ENCODE data around the gene HOXA6.
A peak's percentile ranks its signal among the peaks of the same experiment; 100 is the strongest.

The HOXA6 gene

GRCh38 chr7:27151931-27152815 is 4.6 kb upstream of the HOXA6 start, which contains the start of gene HOXA3:
TSS of gene HOXA3 (minus strand) at chr7:27152583. CDS start at chr7:27110640, 41,943 bp downstream.
- H2AFZ ChIP-seq (ENCODE audit: low read depth, low read length): peak within 1 kb of the TSS; percentile 82
- H3K9ac ChIP-seq (ENCODE audit: low read depth, low read length): peak within 1 kb of the TSS; percentile 73
- no peaks in the 10 kb centered on the region for H3K9me3 ChIP-seq (ENCODE audit: insufficient read depth, low read length, severe bottlenecking)
- no peaks in the 10 kb centered on the region for H3K27me3 ChIP-seq (ENCODE audit: insufficient read depth, low read length, poor library complexity)
- no peaks in the 10 kb centered on the region for H3K36me3 ChIP-seq (ENCODE audit: insufficient read depth, low read length)
- ATAC-seq (ENCODE audit: insufficient read depth, low read depth) (no peak), DNase-seq (no peak)
- H4K20me1 ChIP-seq (ENCODE audit: insufficient read depth, low read length): no peaks in the 10 kb centered on the region
- H3K27ac ChIP-seq (ENCODE audit: low read length): peak within 1 kb of the TSS; percentile 80; the same call in 1 of the 2 replicates
- H3K79me2 ChIP-seq (ENCODE audit: insufficient read depth, low read length): peaks cover 36% of the 10 kb centered on the region
- H3K4me1 ChIP-seq (ENCODE audit: insufficient read depth, low read length): peaks cover 43% of the 10 kb centered on the region
- H3K4me3 ChIP-seq (ENCODE audit: low read depth in 1 of 2, low read length in 2 of 2): peak within 1 kb of the TSS in 1 of 2 experiments; percentile 64; a peak in 2 of 4 replicates
- TF ChIP-seq EZH2 (IDR thresholded peaks at IDR 0.05; ENCODE audit: borderline replicate concordance, low read depth, low read length, severe bottlenecking) (no peak), CTCF (IDR thresholded peaks at IDR 0.05; ENCODE audit: borderline replicate concordance, extremely low read depth, low read length, poor library complexity, severe bottlenecking) (no peak)
- peak within 1 kb of the TSS; percentile 69 for H3K4me2 ChIP-seq (ENCODE audit: insufficient read depth, low read length)

DNA sequence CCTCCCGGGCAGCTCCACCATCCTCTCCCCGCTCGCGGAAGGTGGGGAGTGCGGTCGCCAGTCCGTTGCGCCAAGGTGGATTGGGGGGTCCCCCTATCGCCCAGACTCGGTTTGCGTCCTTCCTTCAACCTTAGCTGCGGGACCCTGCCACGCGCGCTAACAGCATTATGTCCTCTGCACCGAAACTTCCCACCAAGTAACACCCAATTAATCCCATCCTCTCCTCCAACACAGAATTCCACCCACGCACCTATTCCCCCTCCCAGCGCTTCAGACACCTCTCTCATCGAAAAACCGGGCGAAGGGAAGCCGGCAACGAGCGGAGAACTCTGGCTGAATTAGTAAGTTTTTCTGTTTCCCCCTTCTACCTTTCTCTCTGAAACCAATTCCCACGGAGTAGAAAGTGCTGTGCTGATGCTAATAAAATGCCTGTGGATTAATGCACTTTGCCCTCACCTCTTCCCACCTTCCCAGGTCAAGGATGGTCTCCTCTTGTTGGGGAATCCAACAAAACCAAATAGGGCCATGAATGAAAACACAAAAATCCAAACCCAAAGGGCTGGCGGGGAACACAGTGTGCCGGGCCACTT is 3.9 kb upstream of the HOXA6 start:
- DNase-seq (no peak), ATAC-seq (ENCODE audit: insufficient read depth, low read depth) (no peak)
- Histone ChIP-seq H4K20me1 (ENCODE audit: insufficient read depth, low read length) (no peaks in the 10 kb centered on the region), H3K4me1 (ENCODE audit: insufficient read depth, low read length) (peaks cover 39% of the 10 kb centered on the region), H3K9ac (ENCODE audit: low read depth, low read length) (peak overlapping the region; percentile 73), H3K9me3 (ENCODE audit: insufficient read depth, low read length, severe bottlenecking) (no peaks in the 10 kb centered on the region), H3K36me3 (ENCODE audit: insufficient read depth, low read length) (peaks cover 5% of the 10 kb centered on the region; the same call in 1 of the 2 replicates), H3K27me3 (ENCODE audit: insufficient read depth, low read length, poor library complexity) (no peaks in the 10 kb centered on the region), H3K4me3 (ENCODE audit: low read depth in 1 of 2, low read length in 2 of 2) (peak overlapping the region in 1 of 2 experiments; percentile 64; a peak in 3 of 4 replicates), H3K27ac (ENCODE audit: low read length) (peak overlapping the region; percentile 80), H3K4me2 (ENCODE audit: insufficient read depth, low read length) (peak overlapping the region; percentile 69), H2AFZ (ENCODE audit: low read depth, low read length) (peak overlapping the region; percentile 82), H3K79me2 (ENCODE audit: insufficient read depth, low read length) (peaks cover 36% of the 10 kb centered on the region)
- TF ChIP-seq EZH2 (IDR thresholded peaks at IDR 0.05; ENCODE audit: borderline replicate concordance, low read depth, low read length, severe bottlenecking) (no peak), CTCF (IDR thresholded peaks at IDR 0.05; ENCODE audit: borderline replicate concordance, extremely low read depth, low read length, poor library complexity, severe bottlenecking) (no peak)

DNA sequence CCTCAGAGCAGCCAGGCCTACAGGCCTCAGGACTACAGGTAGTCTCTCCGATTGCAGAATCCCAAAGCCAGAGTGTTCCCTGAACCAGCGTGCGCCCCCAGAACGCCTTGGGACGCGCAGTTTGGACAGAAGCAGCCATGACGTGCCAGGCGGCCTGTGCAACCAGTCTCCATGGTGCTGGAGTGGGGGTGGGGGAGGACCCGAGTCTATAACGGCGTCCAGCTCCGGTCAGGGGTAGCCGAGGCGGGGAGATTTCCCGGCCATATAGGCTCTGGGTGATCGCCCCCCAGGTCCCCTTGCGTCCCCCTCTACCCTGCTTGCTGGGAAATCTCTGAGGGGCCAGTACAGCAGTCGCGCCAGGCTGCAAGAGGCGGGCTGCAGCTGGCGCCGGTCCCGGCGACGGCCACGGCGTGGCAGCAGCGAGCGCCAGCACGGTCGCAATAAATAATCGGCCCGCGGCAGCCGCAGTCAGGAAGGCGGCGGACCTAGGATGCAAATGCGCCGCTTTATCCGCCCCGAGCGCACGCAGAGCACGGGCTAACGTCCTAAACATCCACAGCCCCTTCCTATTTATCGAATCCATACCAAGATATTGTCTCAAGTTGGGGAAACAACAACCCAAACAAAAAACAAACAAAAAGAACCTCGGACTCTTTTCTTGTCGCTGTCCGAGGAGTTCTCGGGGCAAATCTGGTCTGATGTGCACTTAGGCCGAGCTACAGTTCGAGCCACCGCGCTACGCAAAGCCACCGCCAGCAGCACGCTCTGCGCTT is 3.2 kb upstream of the HOXA6 start:
- Histone ChIP-seq H3K9me3 (ENCODE audit: insufficient read depth, low read length, severe bottlenecking) (no peaks in the 10 kb centered on the region), H3K27me3 (ENCODE audit: insufficient read depth, low read length, poor library complexity) (no peaks in the 10 kb centered on the region), H3K36me3 (ENCODE audit: insufficient read depth, low read length) (peaks cover 6% of the 10 kb centered on the region; the same call in 1 of the 2 replicates), H3K4me3 (ENCODE audit: low read depth in 1 of 2, low read length in 2 of 2) (peak overlapping the region; percentile 27 to 64), H2AFZ (ENCODE audit: low read depth, low read length) (peak overlapping the region; percentile 82), H3K9ac (ENCODE audit: low read depth, low read length) (peak overlapping the region; percentile 73), H4K20me1 (ENCODE audit: insufficient read depth, low read length) (no peaks in the 10 kb centered on the region), H3K4me1 (ENCODE audit: insufficient read depth, low read length) (peaks cover 38% of the 10 kb centered on the region), H3K79me2 (ENCODE audit: insufficient read depth, low read length) (peaks cover 36% of the 10 kb centered on the region), H3K27ac (ENCODE audit: low read length) (peak overlapping the region; percentile 80), H3K4me2 (ENCODE audit: insufficient read depth, low read length) (peak overlapping the region; percentile 69)
- ATAC-seq (ENCODE audit: insufficient read depth, low read depth): peak; percentile 84
- peak; percentile 73 for DNase-seq
- TF ChIP-seq EZH2 (IDR thresholded peaks at IDR 0.05; ENCODE audit: borderline replicate concordance, low read depth, low read length, severe bottlenecking) (no peak), CTCF (IDR thresholded peaks at IDR 0.05; ENCODE audit: borderline replicate concordance, extremely low read depth, low read length, poor library complexity, severe bottlenecking) (peak; percentile 74)

All from DND-41 (cell line).